Neutrophil (primary cell): ENCODE results near the gene RTEL1.
"Not testable (repeated sequence)": the region's sequence is repeated elsewhere in the genome, so short reads cannot be mapped to it uniquely, and the experiment has no call there.

Source experiments
- H3K27ac ChIP-seq: fragments of 200-600 bp; sonication (generic); 2 replicates; pipeline ENCODE4 v1.5.1; 2016; ENCODE audit warnings: mild to moderate bottlenecking, moderate library complexity
- H3K27me3 ChIP-seq: fragments of 200-600 bp; sonication (generic); 2 replicates; pipeline ENCODE4 v1.6.0; 2016; ENCODE audit warnings: mild to moderate bottlenecking
- H3K36me3 ChIP-seq: fragments of 200-600 bp; sonication (generic); 2 replicates; pipeline ENCODE4 v1.5.1; 2017
- H3K4me1 ChIP-seq, 2 experiments: fragments of 200-600 bp in 1 of 2; sonication (generic) in 1 of 2; 1 replicate in 1 of 2; 2 replicates in 1 of 2; pipeline versions ENCODE4 v1.5.1 to v1.6.1; 2013 to 2016; ENCODE audit warnings: low read depth in 1 of 2, low read length in 1 of 2, mild to moderate bottlenecking in 1 of 2, moderate library complexity in 1 of 2; ENCODE audit not compliant: control insufficient read depth in 1 of 2, insufficient read depth in 1 of 2
- H3K4me3 ChIP-seq, 2 experiments: fragments of 200-600 bp in 1 of 2; sonication (generic) in 1 of 2; 1 replicate in 1 of 2; 2 replicates in 1 of 2; pipeline ENCODE4 v1.5.1; 2013 to 2016; ENCODE audit warnings: low read depth in 1 of 2, low read length in 1 of 2, mild to moderate bottlenecking in 1 of 2, moderate library complexity in 1 of 2
- H3K9me3 ChIP-seq: fragments of 200-600 bp; sonication (generic); 2 replicates; pipeline ENCODE4 v1.5.1; 2016
- CTCF ChIP-seq: fragments of 200-600 bp; sonication (generic); IDR thresholded peaks from 2 replicates; pipeline ENCODE4 v1.5.1; 2016; ENCODE audit warnings: antibody characterized with exemption

Gene RTEL1

GRCh38 chr20:63626424-63627128, 31.5 kb upstream of the RTEL1 start, which contains the start of gene GMEB2:
Gene GMEB2 (minus strand): TSS chr20:63627101. CDS start chr20:63619397, 7,704 bp downstream.
- no peaks in the 10 kb centered on the region for H3K27me3 ChIP-seq
- peak within 1 kb of the TSS; percentile 95 to 100 for H3K4me3 ChIP-seq
- peak within 1 kb of the TSS; percentile 97 for H3K27ac ChIP-seq
- no peak for TF ChIP-seq CTCF
- H3K36me3 ChIP-seq = peaks cover 4% of the 10 kb centered on the region
- no peaks in the 10 kb centered on the region for H3K9me3 ChIP-seq
- peaks cover 29 to 32% of the 10 kb centered on the region in 2 experiments for H3K4me1 ChIP-seq

DNA sequence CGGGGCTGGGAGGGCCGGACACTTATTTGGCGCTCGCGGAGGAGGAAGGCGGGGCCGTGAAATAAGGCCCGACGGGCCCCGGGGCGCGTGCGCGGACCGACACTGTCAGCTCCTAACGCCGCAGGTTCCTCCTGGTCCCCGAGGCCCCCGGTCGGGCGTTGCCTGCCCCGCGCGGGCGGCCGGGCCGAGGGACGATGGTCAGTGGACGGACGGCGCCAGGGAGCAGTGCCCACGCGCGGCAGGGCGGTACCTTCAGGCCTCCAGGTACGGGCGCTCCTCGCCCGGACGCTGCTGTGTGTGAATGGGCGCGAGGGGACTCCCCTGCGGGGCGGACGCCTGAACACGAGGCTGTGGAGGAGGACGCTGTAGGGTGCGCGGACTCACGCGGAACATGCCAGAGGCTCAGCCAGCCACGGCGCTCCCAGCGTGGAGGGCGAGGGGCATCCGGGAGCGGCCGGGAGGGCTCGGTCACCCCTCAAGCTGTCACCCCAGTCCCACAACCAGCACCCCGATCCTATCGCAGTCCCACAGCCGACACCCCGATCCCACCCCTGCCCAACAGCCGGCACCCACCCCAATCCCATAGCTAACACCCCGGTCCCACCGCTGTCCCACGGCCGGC, 30.9 kb upstream of the RTEL1 start:
- H3K4me1 ChIP-seq = peaks cover 30 to 32% of the 10 kb centered on the region in 2 experiments
- TF ChIP-seq CTCF = peak; percentile 43
- no peaks in the 10 kb centered on the region for H3K27me3 ChIP-seq
- H3K4me3 ChIP-seq = peak overlapping the region; percentile 95 to 100
- no peaks in the 10 kb centered on the region for H3K9me3 ChIP-seq
- H3K27ac ChIP-seq = peak overlapping the region; percentile 97
- peaks cover 4% of the 10 kb centered on the region for H3K36me3 ChIP-seq

- TF ChIP-seq CTCF = no peak
Observed at GRCh38 chr20:63627751-63628245, 30.3 kb upstream of the RTEL1 start.

GRCh38 chr20:63628246-63628975, 29.7 kb upstream of the RTEL1 start:
- Histone ChIP-seq H3K27me3 (no peaks in the 10 kb centered on the region), H3K27ac (peak overlapping the region; percentile 97), H3K9me3 (no peaks in the 10 kb centered on the region), H3K4me1 (peaks cover 42% of the 10 kb centered on the region in 2 experiments), H3K4me3 (peak overlapping the region; percentile 95 to 100), H3K36me3 (peaks cover 4% of the 10 kb centered on the region)
- TF ChIP-seq CTCF = no peak

More at GRCh38 chr20:63627751-63628245, 30.3 kb upstream of the RTEL1 start:
- Histone ChIP-seq H3K9me3 (no peaks in the 10 kb centered on the region), H3K27me3 (no peaks in the 10 kb centered on the region), H3K36me3 (peaks cover 4% of the 10 kb centered on the region), H3K27ac (peak overlapping the region; percentile 97), H3K4me1 (peaks cover 35 to 36% of the 10 kb centered on the region in 2 experiments), H3K4me3 (peak overlapping the region; percentile 95 to 100)

DNA sequence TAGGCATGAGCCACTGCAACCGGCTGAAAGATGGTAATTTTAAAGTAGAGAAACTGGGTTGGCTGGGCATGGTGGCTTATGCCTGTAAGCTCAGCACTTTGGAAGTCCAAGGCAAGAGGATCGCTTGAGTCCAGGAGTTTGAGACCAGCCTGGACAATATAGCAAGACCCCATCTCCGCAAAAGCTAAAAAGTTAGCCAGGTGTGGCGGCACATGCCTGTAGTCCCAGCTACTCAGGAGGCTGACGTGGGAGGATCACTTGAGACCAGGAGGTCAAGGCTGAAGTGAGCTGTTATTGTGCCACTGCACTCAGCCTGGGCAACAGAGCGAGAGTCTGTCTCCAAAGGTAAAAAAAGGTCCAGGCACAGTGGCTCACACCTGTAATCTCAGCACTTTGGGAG, 27.2 kb upstream of the RTEL1 start:
- H3K27me3 ChIP-seq, H3K36me3 ChIP-seq, H3K4me3 ChIP-seq, H3K27ac ChIP-seq, H3K9me3 ChIP-seq: not testable (repeated sequence)
- peaks cover 62 to 63% of the 10 kb centered on the region in 2 experiments for H3K4me1 ChIP-seq

DNA sequence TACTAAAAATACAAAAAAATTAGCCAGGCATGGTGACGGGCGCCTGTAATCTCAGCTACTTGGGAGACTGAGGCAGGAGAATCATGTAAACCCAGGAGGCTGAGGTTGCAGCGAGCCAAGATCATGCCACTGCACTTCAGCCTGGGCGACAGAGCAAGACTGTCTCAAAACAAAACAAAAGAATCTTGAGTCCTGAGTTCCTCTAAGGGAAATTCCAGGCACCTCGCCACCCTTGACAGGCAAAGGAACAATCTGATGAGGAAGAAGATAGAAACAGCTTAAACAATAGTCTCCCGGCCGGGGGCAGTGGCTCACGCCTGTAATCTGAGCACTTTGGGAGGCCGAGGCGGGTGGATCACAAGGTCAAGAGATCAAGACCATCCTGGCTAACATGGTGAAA, 26.7 kb upstream of the RTEL1 start:
- not testable (repeated sequence) for H3K27ac ChIP-seq

More for the DNA sequence above, 26.7 kb upstream of the RTEL1 start:
- not testable (repeated sequence) for H3K4me3 ChIP-seq, H3K27me3 ChIP-seq, H3K36me3 ChIP-seq, H3K9me3 ChIP-seq
- peaks cover 60 to 63% of the 10 kb centered on the region in 2 experiments for H3K4me1 ChIP-seq
